Measurements from ENCODE around the gene PRKAR2B.
"Not testable (repeated sequence)": the region's sequence is repeated elsewhere in the genome, so short reads cannot be mapped to it uniquely, and the experiment has no call there.

The PRKAR2B gene

GRCh38 chr7:107076781-107077698 lies 32.5 kb downstream of the PRKAR2B start:
- FAIRE-seq (no peak), DNase-seq (ENCODE audit: low spot score) (no peak)

DNA sequence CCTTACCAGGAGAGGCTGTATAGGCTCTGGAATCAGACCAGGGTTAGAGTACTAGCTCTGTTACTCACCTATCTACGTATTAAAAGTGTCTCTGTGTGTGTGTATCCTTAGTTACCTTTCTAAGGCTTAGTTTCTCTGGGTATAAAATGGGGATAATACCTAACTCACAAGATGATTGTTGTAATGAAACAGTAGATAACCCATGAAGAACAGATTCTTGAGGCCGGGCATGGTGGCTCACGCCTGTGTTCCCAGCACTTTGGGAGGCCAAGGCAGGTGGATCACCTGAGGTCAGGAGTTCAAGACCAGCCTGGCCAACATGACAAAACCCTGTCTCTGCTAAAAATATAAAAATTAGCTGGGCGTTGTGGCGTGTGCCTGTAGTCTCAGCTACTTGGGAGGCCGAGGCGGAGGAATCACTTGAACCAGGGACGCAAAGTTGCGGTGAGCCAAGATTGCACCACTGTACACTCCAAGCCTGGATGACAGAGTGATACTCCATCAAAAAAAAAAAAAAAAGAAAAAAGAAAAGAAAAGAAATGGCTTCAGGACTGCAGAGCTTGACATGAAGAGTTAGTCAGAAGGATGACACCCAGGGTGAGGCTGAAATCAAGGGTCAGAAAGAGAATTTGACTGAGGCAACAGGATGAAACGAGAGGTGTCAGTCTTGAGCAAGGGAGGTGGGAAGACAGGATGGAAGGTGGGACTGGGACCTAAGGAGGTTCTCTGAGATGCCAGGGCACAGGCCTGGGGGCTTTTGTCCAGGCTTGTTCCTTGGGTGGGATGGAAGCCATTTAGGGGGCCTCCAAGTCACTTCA lies 33.4 kb downstream of the PRKAR2B start:
- FAIRE-seq (no peak), DNase-seq (ENCODE audit: low spot score) (no peak)

GRCh38 chr7:107078517-107078966 lies 34.0 kb downstream of the PRKAR2B start:
- FAIRE-seq (no peak), DNase-seq (ENCODE audit: low spot score) (peak; percentile 43)

- no peak for FAIRE-seq
- DNase-seq (ENCODE audit: low spot score): no peak
These were observed 34.9 kb downstream of the PRKAR2B start for GRCh38 chr7:107079212-107079940.

GRCh38 chr7:107080099-107080505 lies 35.6 kb downstream of the PRKAR2B start:
- no peak for FAIRE-seq
- no peak for DNase-seq (ENCODE audit: low spot score)

DNA sequence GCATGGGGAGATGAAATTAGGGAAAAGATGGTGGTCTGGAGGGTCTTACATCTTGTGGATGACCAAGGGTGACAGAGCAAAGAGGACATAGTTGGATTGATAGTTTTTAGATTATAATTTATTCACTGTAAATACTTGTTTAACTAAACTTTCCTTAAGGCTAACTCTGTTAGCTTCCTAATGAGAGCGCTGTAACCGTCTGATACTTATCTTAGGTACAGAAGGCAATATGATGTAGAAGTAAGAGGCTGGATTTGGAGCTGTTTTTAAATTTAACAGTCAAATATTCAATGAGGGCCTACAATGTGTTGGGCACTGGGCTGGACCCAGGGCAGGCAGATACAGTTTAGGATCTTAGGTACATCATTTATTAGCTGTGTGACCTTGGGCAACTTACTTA lies 36.0 kb downstream of the PRKAR2B start:
- DNase-seq (ENCODE audit: low spot score) (no peak), FAIRE-seq (no peak)

- peak; percentile 57 for FAIRE-seq
These were observed 40.7 kb downstream of the PRKAR2B start for GRCh38 chr7:107085180-107085579.

DNA sequence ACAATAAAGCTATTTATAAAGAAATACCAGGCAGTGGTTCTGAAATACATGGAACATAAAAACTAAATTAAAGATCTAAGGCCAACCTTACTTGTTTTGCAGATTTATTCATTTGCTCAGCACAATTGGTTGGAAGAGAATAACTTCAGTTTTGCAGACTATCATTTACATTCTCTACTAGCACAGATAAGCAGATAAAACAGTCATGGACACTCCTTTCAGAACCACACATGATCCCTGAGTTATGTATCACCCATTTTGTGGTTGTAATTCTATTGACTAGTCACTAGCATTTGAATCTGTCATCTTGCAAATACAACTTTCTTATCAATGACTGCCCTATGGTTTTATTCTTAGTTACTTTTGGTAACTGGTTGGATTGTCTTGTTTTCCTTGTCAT lies 45.1 kb downstream of the PRKAR2B start:
- no peak for FAIRE-seq
- DNase-seq (ENCODE audit: low spot score): no peak

More at GRCh38 chr7:107085180-107085579, 40.7 kb downstream of the PRKAR2B start:
- DNase-seq (ENCODE audit: low spot score): no peak

DNA sequence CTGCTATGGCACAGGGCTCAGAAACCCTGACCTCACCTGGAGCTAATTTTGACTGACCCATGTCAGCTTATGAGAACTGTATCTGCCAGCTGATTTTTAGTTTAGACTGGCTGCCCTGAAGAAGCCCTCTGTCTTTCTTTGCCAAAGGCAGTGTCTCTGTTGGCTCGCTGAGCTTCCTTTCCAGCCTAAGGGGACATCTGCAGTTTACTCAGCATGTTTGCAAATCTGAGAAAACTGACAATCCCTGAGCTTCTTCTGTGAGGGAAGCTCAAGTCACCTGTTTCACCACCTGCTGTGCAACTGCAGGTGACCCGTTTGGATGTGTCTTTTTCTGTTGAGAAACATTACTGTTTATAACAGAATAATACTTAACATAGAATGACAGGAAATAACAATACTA lies 46.0 kb downstream of the PRKAR2B start:
- no peak for DNase-seq (ENCODE audit: low spot score)
- no peak for FAIRE-seq

DNA sequence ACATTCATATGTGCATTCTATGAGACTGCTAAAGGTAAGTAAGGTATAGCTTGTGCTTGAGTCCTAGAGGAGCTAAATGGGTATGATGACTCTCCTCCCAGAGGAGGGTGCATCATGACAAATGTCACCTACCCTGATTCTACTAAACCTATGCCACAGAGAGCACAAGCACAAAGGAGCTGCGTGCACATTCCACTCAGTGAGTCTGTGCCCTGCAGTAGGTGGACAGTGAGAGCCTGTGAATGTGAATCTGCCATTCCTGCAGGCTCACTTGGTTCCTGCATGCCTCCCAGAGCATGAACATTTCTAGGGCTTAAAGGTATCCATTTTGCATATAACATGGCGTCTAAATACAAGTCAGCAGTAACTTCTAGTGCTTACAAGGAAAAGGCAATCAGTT lies 46.8 kb downstream of the PRKAR2B start:
- no peak for FAIRE-seq

DNA sequence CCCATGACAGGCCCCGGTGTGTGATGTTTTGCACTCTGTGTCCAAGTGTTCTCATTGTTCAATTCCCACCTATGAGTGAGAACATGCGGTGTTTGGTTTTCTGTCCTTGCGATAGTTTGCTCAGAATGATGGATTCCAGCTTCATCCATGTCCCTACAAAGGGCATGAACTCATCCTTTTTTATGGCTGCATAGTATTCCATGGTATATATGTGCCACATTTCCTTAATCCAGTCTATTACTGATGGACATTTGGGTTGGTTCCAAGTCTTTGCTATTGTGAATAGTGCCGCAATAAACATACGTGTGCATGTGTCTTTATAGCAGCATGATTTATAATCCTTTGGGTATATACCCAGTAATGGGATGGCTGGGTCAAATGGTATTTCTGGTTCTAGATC lies 49.2 kb downstream of the PRKAR2B start:
- FAIRE-seq; DNase-seq (ENCODE audit: low spot score): not testable (repeated sequence)

More for the DNA sequence above, 46.8 kb downstream of the PRKAR2B start:
- DNase-seq (ENCODE audit: low spot score): no peak

DNA sequence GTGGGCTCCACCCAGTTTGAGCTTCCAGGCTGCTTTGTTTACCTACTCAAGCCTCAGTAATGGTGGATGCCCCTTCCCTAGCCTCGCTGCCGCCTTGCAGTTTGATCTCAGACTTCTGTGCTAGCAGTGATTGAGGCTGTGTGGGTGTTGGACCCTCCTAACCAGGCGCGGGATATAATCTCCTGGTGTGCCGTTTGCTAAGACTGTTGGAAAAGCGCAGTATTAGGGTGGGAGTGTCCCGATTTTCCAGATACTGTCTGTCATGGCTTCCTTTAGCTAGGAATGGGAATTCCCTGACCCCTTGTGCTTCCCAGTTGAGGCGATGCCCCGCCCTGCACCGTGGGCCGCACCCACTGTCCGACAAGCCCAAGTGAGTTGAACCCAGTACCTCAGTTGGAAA lies 54.6 kb downstream of the PRKAR2B start:
- DNase-seq (ENCODE audit: low spot score); FAIRE-seq: not testable (repeated sequence)

DNA sequence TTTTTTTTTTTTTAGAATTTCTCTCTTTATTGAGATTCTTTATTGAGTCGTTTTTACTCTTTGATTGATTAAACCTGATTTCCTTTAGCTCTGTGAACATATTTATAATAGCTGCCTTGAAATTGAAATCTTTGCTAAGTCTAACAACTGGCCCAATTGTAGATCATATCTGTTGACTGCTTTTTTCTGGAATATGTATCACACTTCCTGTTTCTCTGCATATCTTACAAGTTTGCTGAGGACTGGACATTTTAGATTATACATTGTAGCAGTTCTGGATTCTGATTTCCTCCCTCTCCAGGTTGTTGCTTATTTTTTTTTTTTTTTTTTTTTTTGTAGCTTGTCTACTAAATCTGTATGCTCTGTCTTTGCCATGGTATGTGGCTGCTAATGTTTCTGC lies 56.3 kb downstream of the PRKAR2B start:
- no peak for FAIRE-seq

DNA sequence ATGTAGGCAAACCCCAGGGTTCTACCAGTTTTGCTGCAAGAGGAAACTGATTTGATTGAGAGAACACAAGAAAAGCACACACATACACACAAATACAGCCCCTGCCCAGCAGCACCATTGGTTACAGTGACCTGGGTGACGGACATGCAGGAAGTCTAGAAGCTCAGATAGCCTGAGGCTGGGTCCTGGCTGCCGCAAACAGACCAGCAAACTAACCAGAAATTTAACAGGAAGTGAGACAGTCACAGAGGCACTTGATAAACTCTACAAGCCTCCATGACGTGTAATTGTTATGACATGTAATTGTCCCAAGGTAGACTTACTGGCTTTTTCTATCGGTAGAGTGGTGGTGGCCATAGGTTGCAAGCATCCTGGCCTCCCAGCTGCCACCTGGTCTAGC lies 58.9 kb downstream of the PRKAR2B start:
- DNase-seq (ENCODE audit: low spot score) (no peak), FAIRE-seq (no peak)

More for the DNA sequence above, 56.3 kb downstream of the PRKAR2B start:
- no peak for DNase-seq (ENCODE audit: low spot score)

DNA sequence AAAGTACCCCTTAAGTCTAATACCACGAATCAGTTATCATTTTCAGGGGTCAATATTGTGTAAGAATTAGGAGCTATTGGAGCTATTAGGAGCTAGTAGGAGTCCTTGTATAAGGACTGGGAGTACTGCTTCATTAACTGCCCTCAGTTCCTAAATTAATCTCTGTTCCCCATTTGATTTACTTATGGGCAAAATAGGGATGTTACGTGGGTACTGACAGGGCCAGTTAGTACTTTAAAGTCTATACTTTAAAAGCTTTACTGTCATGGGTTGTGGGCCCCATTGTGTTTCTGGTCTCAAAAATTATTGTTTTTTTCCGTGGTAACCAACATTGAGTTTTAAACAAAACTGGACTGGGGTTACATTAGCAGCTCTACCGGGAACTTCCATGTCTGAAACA lies 60.3 kb downstream of the PRKAR2B start:
- DNase-seq (ENCODE audit: low spot score) (no peak), FAIRE-seq (no peak)

GRCh38 chr7:107105591-107106245 lies 61.2 kb downstream of the PRKAR2B start:
- FAIRE-seq (no peak), DNase-seq (ENCODE audit: low spot score) (no peak)

- DNase-seq (ENCODE audit: low spot score): no peak
- FAIRE-seq: no peak
These were observed 64.4 kb downstream of the PRKAR2B start for GRCh38 chr7:107108793-107109371.

DNA sequence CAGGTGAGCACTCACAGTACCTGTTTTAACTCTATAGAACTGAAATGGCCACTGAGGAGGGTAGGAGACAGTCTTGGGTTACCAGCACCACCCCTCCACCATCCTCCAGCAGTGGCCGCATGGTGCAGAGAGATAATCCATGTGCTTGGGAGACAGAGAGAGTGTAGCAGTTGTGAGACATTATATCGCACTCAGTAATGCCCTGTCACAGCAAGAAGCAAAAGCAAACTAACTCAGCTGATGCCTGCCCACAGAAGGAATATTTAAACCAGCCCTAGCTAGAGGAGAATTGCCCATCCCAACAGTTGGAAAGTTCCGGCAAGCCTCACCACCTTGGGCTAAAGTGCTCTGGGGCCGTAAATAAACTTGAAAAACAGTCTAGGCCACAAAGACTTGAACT lies 65.5 kb downstream of the PRKAR2B start:
- DNase-seq (ENCODE audit: low spot score) (no peak), FAIRE-seq (no peak)

DNA sequence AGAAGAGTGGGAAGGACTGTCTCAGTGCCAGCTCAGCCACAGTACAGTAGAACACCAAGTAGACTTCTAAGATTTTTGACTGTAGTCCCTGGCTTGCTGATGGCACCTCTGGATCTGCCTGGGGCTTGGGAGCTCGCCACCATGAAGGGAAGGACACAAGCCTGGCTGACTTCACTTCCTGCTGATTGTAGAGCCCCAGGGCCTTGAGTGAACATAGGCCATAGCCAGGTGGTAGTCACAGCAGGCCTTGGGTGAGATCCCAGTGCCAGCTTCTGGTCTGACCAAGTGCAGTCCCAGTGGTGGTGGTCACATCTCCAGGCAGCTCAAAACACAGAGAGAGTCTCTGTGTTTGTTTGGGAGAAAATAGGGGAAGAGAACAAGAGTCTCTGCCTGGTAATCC lies 66.7 kb downstream of the PRKAR2B start:
- FAIRE-seq: no peak

GRCh38 chr7:107113866-107114265 lies 69.4 kb downstream of the PRKAR2B start:
- DNase-seq (ENCODE audit: low spot score): no peak
- FAIRE-seq: peak; percentile 38

More for the DNA sequence above, 66.7 kb downstream of the PRKAR2B start:
- no peak for DNase-seq (ENCODE audit: low spot score)

All from RCC 7860 (cell line).